Cortex of kidney (tissue), 1 donor: Measurements from ENCODE around the gene CRAMP1.

Experiments used
- DNase-seq: peaks from one replicate; lab custom pipeline; 2025; lab: John Stamatoyannopoulos, UW

The CRAMP1 gene

DNA sequence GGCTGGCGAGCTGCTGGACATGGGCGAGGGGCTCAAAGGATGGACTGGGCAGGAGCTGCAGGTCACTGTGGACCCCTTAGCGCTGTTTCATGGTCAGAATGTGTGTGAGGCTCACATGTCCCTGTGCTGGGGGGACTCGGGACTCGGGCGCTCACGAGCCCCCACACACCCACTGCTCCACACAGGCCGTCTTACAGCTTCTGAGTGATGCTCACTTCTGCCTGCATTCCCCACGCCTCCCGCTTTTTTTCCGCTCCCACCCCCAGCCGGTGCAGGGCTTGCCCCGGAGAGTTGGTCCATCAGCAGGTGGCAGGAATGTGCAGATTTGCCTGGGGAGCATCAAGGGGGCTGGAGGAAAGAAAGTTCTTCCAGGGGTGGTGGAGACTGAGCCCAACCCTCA is 45.7 kb downstream of the CRAMP1 start:
- no peak for DNase-seq

DNA sequence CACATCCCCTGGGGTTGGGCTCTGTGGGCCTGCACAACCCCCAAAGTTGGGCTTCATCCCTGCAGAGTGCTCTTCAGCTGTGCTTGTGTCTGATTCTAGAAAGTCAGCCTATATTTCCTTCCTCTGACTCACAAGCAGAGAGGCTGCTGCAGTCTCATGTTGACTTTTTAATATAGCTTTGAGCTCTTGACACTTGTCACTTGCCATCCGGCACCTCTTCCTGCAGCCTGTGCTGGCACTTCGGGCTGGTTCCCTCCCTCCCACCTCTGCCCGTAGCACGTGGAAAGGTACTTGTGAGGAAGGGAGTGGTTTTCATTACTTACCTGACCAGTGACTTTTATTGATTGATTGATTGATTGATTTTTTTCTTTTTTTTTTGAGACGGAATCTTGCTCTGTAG is 46.9 kb downstream of the CRAMP1 start:
- DNase-seq: no peak

DNA sequence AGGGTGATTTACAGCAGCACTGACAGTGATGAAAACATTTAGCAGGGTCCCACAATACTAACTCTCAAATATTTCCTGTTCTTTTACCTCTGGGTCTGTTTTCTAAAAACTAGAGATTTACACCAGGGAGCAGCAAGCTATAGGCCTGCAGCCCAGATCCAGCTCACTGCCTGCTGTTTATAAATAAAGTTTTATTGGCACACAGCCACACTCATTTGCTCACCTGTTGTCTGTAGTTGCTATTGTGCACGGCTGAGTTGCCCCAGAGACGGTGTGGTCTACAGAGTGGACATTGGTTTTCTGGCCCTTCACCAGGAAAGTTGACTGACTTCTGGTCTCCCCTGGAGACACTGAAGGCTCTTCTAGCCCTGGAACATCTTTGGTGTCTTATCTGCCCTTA is 49.7 kb downstream of the CRAMP1 start:
- no peak for DNase-seq

DNA sequence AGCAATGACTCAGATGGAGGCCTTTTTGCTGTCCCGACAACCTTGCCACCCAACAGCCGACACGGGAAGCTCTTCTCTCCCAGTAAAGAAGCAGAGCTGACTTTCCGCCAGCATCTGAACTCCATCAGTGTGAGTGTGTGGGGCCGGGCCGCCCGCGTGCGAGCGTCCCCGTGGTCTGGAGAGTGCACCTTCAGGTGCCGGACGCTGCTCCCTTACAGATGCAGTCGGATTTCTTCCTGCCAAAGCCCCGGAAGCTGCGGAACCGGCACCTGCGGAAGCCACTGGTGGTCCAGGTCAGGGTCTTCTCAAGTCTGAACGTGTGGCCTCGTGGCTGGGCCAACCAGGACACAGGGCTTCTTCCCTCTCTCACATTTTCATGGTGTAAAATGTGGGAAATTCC is 50.4 kb downstream of the CRAMP1 start:
- no peak for DNase-seq

DNA sequence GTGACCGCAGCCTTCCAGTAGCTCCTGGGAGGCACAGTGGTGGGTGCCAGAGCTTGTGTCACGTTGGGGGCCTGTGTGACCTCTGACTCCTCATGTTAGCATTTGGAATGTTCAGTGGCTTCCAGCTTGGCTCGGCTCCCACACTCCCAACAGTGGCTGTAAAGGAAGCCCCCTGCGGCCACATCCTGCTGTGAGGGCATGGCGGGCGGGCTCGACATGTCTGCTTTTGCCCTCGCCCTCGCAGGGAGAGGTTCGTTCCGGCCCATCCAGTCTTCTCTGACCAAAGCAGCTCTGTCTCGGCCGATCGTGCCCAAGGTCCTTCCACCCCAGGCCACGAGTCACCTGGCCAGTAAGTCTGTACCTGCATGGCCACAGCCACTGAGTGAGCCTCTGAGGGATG is 53.7 kb downstream of the CRAMP1 start:
- no peak for DNase-seq

DNA sequence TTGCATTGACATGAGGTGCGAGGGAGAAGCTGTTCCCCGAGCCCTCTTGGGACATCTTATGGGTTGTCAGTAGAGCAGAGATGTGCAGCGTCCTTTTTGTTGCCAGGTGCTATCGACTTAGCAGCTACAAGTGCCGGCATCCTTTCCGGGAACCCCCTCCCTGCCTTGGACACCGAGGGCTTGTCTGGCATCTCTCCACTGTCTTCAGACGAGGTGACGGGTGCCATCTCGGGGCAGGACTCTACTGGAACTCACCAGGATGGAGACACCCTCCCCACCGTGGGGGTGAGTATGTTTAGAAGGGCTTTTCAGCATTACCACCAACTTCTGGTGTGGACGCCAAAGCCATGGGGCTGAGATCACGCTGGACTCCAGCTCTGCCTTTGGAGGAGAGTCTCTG is 54.2 kb downstream of the CRAMP1 start:
- no peak for DNase-seq

DNA sequence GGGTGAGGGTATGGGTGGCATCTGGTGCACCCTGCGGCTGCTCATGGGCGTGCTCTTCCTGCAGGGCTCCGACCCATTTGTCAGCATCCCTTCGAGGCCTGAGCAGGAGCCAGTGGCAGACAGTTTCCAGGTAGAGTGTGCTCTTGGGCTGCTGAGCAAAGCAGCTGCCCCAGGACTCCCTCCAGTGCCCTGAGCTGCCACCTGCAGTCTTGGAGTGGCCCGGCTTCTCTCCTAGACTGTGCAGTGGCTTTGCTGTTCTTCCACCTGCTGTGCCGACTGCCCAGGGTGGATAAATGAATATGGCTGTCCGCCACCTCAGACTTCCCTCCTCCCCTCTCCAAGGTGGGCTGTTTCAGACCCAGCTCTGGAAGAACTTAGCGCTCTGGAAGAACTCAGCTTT is 55.1 kb downstream of the CRAMP1 start:
- DNase-seq: no peak

DNA sequence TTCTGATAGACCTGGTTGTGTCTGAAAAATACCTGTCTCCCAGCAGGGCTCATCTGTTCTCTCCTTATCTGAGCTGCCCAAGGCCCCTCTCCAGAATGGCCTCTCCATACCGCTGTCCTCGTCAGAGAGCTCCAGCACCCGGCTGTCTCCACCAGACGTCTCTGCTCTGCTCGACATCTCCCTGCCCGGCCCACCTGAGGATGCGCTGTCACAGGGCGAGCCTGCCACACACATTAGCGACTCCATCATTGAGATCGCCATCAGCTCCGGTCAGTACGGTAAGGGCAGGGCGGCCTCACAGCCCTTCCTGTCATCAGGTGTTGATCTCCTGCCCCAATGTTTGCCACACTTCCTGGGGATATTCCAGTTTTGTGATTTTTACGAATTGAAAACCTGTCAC is 55.8 kb downstream of the CRAMP1 start:
- no peak for DNase-seq

DNA sequence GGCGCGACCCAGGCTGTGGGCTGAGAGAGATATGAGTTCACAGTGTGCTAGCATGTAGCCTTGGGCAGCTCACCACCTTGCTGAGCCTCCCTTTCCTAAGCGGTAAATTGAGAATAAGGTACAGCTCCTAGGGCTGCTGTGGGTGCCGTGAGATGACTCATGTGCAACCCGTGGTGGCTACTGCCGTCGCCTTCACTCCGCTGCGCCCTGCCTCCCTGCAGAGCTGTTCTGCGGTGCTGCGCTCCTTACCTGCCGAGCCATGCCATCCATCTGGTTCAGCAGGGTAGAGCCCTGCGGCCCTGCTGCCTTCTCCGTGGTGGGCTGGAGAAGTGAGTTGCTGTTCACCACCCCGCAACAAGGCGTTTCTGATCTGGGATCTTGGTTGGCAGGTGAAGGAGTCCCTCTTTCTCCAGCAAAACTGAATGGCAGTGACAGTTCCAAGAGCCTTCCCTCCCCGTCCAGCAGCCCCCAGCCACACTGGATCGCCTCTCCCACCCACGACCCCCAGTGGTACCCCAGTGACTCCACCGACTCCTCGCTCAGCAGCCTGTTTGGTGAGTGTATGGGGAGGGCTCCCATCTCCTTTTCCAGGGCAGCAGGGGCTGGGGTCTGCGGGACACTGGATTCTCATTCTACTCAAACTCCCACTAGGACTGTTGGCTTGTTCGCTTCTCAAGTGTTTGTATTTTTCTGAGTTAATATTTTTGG is 56.6 kb downstream of the CRAMP1 start:
- no peak for DNase-seq

DNA sequence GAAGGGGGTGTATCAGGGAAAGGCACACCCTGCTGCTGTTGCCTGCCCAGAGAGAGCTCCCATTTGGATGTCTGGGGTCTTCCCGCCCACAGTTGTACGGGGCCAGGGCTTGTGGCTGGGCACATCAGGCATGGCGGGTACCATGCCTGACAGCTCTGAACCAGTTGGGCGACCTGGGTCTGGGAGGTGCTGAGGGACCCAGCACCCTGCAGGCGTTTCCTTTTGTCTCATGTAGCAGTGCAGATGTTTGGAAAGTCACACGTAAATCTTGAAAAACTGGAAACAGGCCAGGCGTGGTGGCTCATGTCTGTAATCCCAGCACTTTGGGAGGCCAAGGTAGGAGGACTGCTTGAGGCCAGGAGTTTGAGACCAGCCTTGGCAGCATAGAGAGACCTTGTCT is 57.5 kb downstream of the CRAMP1 start:
- no peak for DNase-seq

DNA sequence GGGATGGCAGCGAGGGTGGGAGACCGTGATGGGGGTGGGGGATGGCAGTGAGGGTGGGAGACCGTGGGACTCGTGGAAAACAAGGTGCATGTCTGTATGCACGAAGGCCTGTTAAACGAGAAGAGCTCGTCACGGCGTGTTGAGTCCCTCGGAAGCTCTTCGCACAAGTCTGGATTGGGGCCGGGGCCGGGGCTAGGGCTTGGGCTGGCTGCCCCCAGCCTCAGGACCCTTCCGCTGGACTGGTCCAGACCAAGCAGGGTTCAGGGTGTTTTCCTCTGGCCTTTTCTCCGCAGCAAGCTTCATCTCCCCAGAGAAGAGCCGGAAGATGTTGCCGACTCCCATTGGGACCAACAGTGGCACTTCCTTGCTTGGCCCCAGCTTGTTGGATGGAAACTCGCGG is 58.2 kb downstream of the CRAMP1 start:
- DNase-seq: no peak

DNA sequence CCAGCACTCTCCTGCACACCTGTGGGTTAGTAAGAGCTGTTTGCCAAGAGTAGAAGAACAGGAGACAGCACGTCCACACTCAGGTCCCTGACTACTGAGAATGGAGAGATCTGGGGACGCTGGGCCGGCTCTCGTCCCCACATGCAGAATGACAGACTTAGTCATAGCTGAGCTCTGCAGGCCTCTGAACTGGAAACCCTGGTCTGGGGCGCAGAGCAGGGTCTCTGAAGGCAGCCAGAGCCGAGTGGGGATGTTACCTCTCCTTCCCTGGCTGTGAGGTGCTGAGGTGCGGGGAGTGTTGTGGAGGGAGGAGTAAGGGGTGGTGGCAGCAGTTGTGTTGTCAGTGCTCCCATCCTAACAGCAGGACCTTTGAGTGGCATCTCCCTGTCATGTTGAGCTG is 58.7 kb downstream of the CRAMP1 start:
- DNase-seq: no peak

DNA sequence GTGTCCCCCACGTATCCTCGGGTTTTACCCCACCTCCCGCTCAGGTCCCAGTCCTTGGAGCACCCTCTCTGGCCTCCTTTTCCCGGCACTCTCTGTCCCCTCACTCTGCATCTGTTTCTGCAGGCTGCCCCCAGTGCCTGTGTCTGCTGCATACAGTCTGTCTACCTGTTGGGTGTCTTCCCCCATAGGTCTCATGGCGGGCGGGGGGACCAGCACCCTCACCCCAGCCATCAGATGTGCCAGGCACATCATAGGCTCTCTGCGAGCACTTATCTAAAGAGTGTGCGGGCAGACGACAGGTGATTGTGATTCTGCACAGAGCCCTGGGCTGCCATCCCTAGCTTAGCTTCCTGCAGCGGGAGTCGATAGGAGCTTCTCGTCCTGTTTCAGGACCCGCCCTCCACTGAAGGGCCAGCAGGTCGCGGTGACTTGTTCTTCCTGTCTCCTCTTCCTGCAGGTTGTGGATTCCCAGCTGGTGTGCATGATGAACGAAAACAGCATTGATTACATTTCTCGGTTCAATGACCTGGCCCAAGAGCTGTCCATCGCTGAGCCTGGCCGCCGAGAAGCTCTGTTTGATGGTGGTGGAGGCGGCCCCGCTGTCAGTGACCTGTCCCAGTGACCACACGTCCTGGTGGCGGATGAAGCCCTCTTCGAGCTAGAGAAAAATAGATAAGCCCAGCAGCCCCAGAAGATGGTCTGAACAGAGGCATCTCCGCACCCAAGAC is 61.4 kb downstream of the CRAMP1 start:
- DNase-seq: no peak

DNA sequence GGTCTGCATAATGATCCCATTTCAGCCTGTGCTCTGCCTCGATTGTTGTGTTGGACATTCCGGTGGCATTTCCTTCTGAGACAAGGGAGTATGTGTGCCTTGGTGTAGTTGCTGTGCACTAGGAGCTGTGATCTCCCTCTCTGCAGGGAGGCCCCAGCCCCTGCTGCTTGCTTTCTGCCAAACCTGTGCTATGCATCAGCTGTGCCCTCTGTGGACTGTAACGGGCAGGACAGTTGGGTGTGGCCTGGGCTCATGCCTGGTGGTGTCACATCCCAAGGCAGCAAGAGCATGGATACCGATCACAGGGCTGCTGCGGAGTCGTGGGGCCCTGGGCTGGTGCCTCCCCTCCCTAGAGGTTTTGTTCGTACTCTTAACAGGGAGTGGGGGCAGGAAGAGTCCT is 62.1 kb downstream of the CRAMP1 start:
- no peak for DNase-seq

DNA sequence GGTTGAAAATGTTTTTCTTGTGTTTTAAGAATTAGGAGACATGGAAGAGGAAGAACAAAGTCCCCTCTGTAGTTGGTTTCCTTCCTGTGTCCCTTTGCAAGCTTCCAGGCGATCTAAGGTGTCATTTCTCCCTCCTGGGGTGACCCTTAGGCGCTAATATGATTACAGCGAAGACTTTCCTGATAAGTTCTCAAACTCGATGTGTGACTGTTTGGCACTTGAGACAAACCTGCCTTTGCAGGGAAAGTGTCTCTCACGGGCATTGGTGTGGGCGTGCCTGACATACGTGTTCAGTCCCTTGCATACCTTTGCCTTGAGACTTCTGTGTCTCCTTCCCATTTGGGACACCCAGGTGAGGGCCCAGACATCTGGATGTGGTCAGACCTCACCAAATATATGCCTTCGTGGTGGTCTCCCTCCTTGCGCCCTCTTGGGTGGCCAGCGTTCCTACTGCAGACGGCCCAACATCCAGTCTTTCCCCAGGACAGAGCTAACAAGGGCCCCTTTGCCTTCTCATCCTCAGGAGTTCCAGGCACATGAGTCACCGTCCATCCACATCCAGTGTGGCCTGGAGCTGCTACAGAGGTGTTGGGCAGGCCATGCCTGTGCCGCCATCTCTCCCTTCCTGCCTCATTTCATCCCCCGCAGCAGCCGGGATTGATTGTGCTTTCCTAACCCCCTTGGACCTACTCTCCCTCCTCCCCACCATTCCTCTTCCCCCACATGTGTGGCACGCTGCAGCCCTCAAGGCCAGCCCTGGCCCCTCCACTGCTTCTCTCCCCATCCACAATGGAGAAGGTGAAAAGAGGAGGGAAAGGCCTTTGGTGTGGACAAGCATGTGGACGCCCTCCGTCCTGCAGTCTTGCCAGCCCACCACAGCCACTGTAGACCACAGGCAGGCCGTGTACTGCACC is 62.8 kb downstream of the CRAMP1 start:
- no peak for DNase-seq

DNA sequence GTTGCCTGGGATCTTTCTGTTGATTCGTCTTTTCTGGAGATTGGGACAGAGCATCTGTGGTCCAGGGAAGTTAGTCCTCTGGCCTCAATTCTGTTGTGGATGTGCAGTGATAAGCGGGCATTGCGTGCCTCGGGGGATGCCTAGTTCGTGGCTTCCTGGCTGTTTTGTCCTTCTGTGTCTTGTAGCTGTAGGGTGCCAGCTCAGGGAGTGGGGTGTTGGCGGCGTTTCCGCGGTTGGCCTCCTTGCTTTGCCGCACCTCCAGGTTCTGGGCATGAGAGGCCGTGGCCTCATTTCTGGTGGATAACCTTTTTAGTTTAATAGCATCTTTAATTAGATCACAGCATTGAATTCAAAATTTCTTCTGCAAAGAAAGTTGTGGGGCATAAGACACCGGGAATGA is 64.5 kb downstream of the CRAMP1 start:
- no peak for DNase-seq

DNA sequence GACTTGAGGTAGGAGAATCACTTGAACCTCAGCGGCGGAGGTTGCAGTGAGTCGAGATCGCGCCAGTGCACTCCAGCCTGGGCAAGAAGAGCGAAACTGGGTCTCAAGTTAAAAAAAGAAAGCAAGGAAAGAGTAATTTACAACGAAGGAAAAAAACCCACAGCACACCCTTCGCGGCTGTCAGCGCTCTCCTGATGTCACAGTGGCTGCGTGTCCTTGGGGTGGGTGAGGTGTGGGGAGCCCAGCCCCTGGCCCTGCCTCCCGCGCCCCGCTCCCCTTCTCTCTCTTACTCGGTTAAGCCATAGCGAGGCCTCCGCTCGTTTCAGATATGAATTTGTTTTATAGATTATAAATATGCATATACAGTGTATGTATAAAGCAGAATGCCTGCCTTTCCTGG is 65.2 kb downstream of the CRAMP1 start:
- DNase-seq: no peak

DNA sequence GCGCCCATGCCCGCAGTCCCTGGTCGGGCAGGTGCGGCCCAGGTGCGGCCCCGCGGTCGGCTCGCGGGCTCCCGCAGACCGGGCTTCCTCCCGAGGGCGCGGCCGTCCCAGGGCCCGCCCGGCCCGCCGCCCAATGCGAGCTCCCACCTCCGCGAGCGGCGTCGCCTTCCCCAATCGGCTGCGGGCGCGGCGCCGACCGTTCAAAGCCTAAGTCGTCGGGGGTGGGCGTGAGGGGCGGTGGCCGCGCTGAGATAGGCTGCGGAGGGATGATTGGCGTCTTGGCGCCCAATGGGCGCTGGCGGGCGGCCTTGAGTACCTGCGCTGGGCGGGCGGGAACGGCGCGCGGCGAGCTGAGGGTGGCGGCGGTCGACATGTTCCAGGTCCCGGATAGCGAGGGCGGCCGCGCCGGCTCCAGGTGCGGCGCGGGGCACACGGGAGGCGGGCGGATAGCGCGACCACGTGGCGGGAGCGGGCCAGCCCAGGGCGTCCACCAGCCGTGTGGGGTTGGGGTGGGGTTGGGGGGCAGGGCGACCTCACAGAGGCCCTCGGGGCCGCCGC is 65.9 kb downstream of the CRAMP1 start, which contains the start of gene JPT2:
Gene JPT2, plus strand, starts transcription at position 338 of the 558 bp plus-strand sequence. Its CDS starts 34 bp downstream, at position 372.
- DNase-seq: no peak

DNA sequence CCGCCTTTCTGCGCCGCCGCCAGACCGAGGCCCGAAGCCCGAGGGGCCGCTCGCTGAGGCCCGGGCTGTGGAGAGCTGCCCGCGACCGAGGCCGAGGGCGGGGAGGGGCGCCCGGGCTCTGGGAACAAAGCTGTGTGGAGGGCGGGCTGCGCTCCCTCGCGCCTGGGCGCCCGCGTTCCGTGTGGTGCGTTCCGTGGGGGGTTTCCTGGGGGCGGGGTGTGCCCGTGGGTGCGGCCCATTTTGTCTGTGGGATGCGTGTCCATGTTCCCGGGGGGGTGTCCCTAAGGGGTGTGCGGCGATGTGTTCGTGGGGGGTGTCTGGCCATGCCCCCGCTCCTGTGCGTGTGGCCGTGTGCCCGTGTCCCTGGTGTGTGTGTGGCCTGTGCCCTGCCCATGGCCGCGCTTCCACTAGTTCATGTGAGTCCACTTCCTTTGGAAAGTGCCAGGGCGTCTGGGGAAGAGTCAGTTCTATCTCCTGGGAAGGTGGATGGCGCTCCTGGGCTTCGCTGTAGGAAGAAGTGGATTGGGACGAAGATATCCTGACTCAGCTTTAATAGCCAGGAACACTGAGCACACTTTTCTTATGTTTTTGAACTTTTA is 66.4 kb downstream of the CRAMP1 start:
- no peak for DNase-seq

DNA sequence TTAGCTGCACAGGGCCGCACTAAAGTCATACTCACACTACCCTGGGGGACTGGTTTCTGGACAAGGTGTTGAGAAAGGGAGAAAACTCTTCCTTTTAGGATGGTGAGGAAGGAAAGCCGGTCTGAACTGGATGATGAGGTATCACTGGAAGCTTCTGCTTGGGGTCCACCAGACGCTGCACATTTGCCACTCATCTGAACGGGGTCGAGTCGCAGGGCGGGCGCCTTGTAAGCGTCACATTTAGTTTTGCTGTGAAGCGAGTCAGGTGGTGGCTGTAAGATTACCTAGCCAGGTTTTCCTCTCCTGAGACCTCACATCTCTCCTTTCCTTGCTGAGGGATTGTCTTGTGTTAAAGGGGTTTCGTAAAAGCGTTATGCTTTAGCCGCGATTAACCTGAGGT is 68.2 kb downstream of the CRAMP1 start:
- DNase-seq: no peak

DNA sequence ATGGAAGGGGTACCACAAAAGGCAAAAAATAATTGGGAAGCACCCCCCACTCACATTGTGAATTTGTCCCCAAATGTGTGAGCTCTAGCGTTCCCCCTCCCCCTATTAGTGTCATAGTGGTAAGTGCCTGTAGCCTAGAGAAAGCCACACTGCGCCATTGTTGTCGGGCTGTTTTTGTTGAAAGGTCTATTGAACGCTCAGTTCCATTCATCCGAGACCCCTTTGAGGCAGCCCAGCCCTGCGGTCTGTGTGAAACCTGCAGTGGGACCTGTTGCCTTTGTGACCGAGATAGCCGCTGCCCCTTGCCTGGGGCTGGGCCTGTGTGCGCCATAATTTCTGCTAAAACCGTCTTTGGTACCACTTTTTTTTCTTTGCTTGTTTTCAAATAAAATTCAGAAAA is 68.9 kb downstream of the CRAMP1 start:
- no peak for DNase-seq
